ENCODE results near the gene ELF3. TPM values are rescaled to one million over a fixed set of nuclear protein-coding genes. Genes with fewer than 3 reads are reported as not detected.

The ELF3 gene
- total RNA-seq = under 0.01 and 0.17 TPM in 2 replicates

DNA sequence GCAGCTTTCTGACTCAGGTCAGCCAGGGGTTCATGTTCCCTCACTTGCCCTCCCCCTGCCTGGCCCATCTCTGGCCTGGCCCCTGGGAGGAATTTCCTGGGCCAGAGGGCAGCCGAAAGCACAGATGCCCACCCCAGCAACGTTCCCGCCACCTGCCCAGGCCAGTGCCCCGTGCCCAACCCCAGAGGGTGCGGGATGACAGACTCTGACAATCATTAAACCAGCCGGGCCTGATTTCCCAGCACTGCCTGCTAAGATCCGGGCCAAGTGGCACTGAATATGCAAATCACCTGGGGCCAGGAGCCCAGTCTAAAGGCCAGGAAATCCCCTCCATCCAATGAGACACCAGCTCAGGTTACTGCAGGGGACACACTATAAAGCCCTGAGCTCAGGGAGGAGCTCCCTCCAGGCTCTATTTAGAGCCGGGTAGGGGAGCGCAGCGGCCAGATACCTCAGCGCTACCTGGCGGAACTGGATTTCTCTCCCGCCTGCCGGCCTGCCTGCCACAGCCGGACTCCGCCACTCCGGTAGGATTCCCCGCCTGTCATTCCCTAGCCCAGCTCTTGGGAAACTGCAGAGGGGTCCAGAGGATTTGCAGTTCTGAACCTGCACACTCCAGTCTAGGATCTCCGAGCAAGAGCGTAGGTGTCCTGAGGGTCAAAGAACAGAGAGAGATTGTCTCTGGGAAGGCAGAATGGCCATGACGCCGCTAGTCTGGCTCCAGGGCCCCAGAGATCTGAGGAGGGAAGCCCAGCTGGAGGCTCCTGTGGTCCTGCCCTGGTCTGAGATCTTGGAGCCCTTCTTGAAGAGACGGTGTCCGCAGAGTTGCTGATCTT, at the start of gene ELF3:
TSS of gene ELF3 (plus strand) at position 408 of the 836 bp plus-strand sequence. CDS start 550 bp downstream, outside the sequence.

DNA sequence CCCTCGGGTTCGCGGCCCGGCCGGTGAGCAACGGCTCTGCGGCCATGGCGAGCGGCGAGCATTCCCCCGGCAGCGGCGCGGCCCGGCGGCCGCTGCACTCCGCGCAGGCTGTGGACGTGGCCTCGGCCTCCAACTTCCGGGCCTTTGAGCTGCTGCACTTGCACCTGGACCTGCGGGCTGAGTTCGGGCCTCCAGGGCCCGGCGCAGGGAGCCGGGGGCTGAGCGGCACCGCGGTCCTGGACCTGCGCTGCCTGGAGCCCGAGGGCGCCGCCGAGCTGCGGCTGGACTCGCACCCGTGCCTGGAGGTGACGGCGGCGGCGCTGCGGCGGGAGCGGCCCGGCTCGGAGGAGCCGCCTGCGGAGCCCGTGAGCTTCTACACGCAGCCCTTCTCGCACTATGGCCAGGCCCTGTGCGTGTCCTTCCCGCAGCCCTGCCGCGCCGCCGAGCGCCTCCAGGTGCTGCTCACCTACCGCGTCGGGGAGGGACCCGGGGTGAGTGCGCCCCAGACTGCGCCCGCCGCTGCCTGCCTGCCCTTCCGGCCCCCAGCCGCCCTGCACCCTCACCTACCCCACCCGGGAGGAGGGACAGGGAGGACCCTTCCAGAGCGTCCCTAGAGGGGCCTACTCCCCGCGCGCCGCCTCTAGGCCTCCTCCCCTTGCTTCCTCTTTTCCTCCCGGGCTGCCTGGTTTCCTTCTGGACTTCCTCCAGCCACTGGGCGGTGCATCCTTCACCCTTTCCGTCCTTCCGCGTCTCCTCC, 27.6 kb upstream of the ELF3 start, which contains the start of gene RNPEP:
TSS of gene RNPEP (plus strand) at position 26 of the 757 bp plus-strand sequence. CDS start at position 45, 19 bp downstream.

Other genes starting within 250 kb of the ELF3 start
- 19.0 and 21.1 TPM in 2 replicates for gene IPO9, start 181.4 kb upstream of the ELF3 start, total RNA-seq
- gene SHISA4, start 121.7 kb upstream of the ELF3 start, total RNA-seq = 23.6 and 26.4 TPM in 2 replicates
- gene LMOD1, start 64.0 kb upstream of the ELF3 start, total RNA-seq = 2.2 and 2.4 TPM in 2 replicates
- 48.5 and 51.6 TPM in 2 replicates for gene TIMM17A, start 55.1 kb upstream of the ELF3 start, total RNA-seq
- gene RNPEP, start 27.9 kb upstream of the ELF3 start, total RNA-seq = 66.7 and 70.5 TPM in 2 replicates
- gene GPR37L1, start 112.3 kb downstream of the ELF3 start, total RNA-seq = not detected in 2 replicates
- gene ARL8A, start 134.2 kb downstream of the ELF3 start, total RNA-seq = 17.7 and 25.2 TPM in 2 replicates
- not detected in 2 replicates for gene PTPN7, start 150.0 kb downstream of the ELF3 start, total RNA-seq
- under 0.01 TPM in 1 of 2 replicates, not detected in the other for gene LGR6, start 183.2 kb downstream of the ELF3 start, total RNA-seq